Upper lobe of right lung (tissue), 1 donor: Measurements from ENCODE around the gene POLE. TPM values are rescaled to one million over a fixed set of nuclear protein-coding genes. Genes with fewer than 3 reads are reported as not detected.

Experiments
- ATAC-seq: fragments of 200-7000 bp; cut with Tn5 transposase; one replicate; pipeline ENCODE4 v1.9.1; 2020; ENCODE audit warnings: mild to moderate bottlenecking, moderate library complexity
- DNase-seq: peaks from one replicate; pipeline ENCODE4 v3.0.0-alpha.2; 2020
- H3K27ac ChIP-seq: fragments of 200-600 bp; one replicate; pipeline ENCODE4 v1.8.0; 2022
- H3K27me3 ChIP-seq: fragments of 200-600 bp; one replicate; pipeline ENCODE4 v1.8.0; 2022; ENCODE audit warnings: mild to moderate bottlenecking
- H3K36me3 ChIP-seq: fragments of 200-600 bp; one replicate; pipeline ENCODE4 v1.8.0; 2022
- H3K4me1 ChIP-seq: fragments of 200-600 bp; one replicate; pipeline ENCODE4 v1.8.0; 2022
- H3K4me3 ChIP-seq: fragments of 200-600 bp; one replicate; pipeline ENCODE4 v1.8.0; 2022; ENCODE audit warnings: mild to moderate bottlenecking
- H3K9me3 ChIP-seq: fragments of 200-600 bp; one replicate; pipeline ENCODE4 v1.8.0; 2022
- CTCF ChIP-seq: fragments of 200-600 bp; IDR thresholded peaks from one replicate; pipeline ENCODE4 v1.8.0; 2022; ENCODE audit warnings: antibody characterized with exemption
- intact Hi-C: fragments of 100-400 bp; cut with DNase I; formaldehyde crosslinking; loops from one replicate; pipeline ENCODE4 v1.11.0; 2022
- total RNA-seq: library from RNA; stranded (reverse); fragmentation: NEBNext Ultra II Directional; extraction: Animal tissue kit (Norgen Biotek cat#: 25700); gene quantifications from one replicate; pipeline ENCODE4 v1.2.1, GENCODE V29; 2021
- donor health status: DM: no; HTN: yes; CAD: no; lungs with severe emphysema.

Gene POLE
- total RNA-seq, 1 donor from 2014 or later, result 23.5 TPM

DNA sequence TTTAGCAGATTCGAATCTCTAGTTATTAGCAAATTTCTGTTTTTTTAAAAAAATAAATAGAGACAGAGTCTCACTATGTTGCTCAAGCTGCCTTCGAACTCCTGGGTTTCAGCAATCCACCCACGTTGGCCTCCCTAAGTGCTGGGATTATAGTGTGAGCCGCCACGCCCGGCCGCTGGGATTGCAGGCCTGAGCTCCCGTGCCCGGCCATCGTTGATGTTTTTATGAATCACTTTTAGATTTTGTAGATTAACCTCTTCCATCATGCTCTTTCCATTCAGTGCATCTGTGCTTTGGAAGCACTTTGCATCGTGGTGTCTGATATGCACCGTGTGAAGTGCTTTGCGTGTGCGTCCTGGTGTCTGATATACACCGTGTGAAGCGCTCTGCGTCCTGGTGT, 44.4 kb upstream of the POLE start:
- intact Hi-C loops, result no loop called here
- ATAC-seq, result no peak
- no peak for TF ChIP-seq CTCF

GRCh38 chr12:132730353-132730752, 43.2 kb upstream of the POLE start:
- Histone ChIP-seq H3K4me1 (no peaks in the 10 kb centered on the region), H3K4me3 (no peak overlapping the region), H3K36me3 (peaks cover 83% of the 10 kb centered on the region), H3K9me3 (no peaks in the 10 kb centered on the region), H3K27ac (no peak overlapping the region), H3K27me3 (no peaks in the 10 kb centered on the region)
- no peak for TF ChIP-seq CTCF
- intact Hi-C loops, result no loop called here
- ATAC-seq (no peak), DNase-seq (no peak)

More for the DNA sequence above, 44.4 kb upstream of the POLE start:
- no peak overlapping the region for H3K4me3 ChIP-seq
- no peak for DNase-seq
- H3K27ac ChIP-seq, result no peak overlapping the region
- no peaks in the 10 kb centered on the region for H3K27me3 ChIP-seq
- no peaks in the 10 kb centered on the region for H3K9me3 ChIP-seq
- H3K4me1 ChIP-seq, result no peaks in the 10 kb centered on the region
- peaks cover 83% of the 10 kb centered on the region for H3K36me3 ChIP-seq

- intact Hi-C loops, result no loop called here
- H3K27me3 ChIP-seq, result no peaks in the 10 kb centered on the region
- no peak overlapping the region for H3K27ac ChIP-seq
- no peaks in the 10 kb centered on the region for H3K4me1 ChIP-seq
- H3K36me3 ChIP-seq, result peaks cover 83% of the 10 kb centered on the region
- no peak for ATAC-seq
- H3K4me3 ChIP-seq, result no peak overlapping the region
- DNase-seq, result no peak
- H3K9me3 ChIP-seq, result no peaks in the 10 kb centered on the region
- TF ChIP-seq CTCF, result no peak
Observed at GRCh38 chr12:132729541-132730320, 42.6 kb upstream of the POLE start.

DNA sequence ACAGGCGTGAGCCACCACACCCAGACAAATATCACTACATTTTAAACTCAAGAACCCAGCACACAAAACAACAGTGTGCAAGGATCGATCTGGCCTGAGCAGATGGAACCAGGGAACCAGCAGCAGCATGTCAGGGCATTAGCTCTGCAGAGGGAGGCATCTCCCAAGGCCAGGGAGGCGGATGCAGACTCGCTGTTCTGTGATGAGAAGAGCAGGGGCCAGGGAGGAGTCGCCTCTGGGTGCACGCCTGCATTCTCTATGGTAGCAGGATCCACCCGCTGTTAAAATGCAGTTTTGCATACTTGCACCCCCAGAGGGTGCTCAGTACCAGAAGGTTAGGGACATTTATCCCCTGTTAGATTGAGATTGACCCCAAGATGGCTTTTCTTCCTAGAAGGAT, 41.4 kb upstream of the POLE start:
- ATAC-seq, result no peak
- H3K9me3 ChIP-seq, result no peaks in the 10 kb centered on the region
- intact Hi-C loops, result no loop called here
- no peak for DNase-seq
- no peak overlapping the region for H3K4me3 ChIP-seq
- no peaks in the 10 kb centered on the region for H3K27me3 ChIP-seq
- TF ChIP-seq CTCF, result no peak
- no peaks in the 10 kb centered on the region for H3K4me1 ChIP-seq
- H3K27ac ChIP-seq, result no peak overlapping the region
- H3K36me3 ChIP-seq, result peaks cover 83% of the 10 kb centered on the region

DNA sequence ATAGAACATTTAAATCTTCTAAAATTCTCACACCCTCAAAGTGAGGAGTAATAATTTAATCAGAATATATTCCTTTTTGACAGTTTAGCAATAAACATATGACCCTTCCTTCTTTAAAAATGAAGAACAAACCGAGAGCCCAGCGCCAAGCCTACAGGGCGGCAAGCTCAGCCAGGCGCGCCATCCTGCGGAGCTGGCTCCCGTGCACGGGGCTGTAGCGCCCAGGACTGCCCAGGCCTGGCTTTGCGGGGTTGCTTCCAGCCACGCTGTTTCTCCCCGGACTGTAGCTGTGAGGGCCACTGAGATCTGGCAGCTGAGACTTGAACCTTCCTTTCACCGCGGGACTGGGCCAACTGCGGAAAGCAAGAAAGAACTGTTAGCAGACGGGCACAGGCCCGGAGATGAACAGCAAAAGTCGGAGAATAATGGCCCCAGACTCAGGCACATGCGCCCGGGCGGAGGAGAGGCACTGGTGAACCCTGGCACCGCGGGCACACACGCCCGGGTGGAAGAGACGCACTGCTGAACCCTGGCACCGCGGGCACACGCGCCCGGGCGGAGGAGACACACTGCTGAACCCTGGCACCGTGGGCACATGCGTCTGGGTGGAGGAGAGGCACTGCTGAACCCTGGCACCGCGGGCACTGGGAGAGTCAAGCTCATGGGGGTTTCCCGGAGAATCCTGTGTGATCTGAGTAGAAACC, 40.1 kb upstream of the POLE start:
- H3K27ac ChIP-seq, result no peak overlapping the region
- H3K4me3 ChIP-seq, result no peak overlapping the region
- H3K9me3 ChIP-seq, result no peaks in the 10 kb centered on the region
- H3K36me3 ChIP-seq, result peaks cover 91% of the 10 kb centered on the region
- H3K27me3 ChIP-seq, result no peaks in the 10 kb centered on the region
- no peak for TF ChIP-seq CTCF
- ATAC-seq, result peak; percentile 12
- intact Hi-C loops, result no loop called here
- H3K4me1 ChIP-seq, result no peaks in the 10 kb centered on the region
- DNase-seq, result no peak
